ES-I3 (cell line): ENCODE data around the gene FOXO1.
"Not testable (repeated sequence)": the region's sequence is repeated elsewhere in the genome, so short reads cannot be mapped to it uniquely, and the experiment has no call there.

Source experiments
- H3K36me3 ChIP-seq: 2 replicates; pipeline ENCODE4 v1.6.1; 2013; ENCODE audit warnings: mild to moderate bottlenecking, low read length, control low read depth, moderate library complexity; ENCODE audit not compliant: insufficient read depth
- H3K4me1 ChIP-seq: 2 replicates; pipeline ENCODE4 v1.6.1; 2013; ENCODE audit warnings: mild to moderate bottlenecking, control low read depth, low read length; ENCODE audit not compliant: insufficient read depth
- H3K9ac ChIP-seq: 2 replicates; pipeline ENCODE4 v1.6.1; 2013; ENCODE audit warnings: low read depth, mild to moderate bottlenecking, low read length, moderate library complexity
- H3K9me3 ChIP-seq: 2 replicates; pipeline ENCODE4 v1.6.1; 2013; ENCODE audit warnings: mild to moderate bottlenecking, low read length, moderate library complexity; ENCODE audit not compliant: control insufficient read depth, insufficient read depth

The FOXO1 gene

DNA sequence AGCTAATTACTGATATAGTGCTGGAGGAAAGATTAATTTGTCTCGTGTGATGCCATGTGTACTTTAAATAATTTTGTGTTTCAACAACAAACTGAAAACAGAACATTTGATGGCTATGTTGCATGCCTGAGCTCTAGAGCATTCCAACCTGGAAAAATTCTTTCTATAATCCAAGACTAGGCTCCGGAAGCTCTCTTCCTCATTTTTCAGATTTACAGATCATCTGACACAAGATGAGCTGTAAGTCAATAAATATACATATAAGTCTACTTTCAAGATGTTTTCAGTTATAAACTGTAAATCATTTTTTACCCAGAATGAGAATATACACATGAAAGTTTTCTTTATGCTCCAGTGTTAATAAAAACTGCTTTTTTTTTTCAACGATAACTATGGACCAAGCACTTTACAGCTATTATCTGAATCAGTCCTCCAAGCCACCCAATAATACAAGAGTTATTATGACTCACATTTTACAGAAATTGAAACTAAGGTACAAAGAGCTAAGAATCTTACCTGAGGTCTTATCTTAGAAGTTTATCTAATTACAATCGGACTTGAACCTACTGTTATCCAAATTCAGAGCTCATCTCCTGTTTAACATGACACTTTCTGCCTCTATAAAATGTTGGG is 6.4 kb upstream of the FOXO1 start:
- Histone ChIP-seq H3K9ac (no peak overlapping the region), H3K36me3 (no peaks in the 10 kb centered on the region), H3K4me1 (peaks cover 42% of the 10 kb centered on the region), H3K9me3 (no peaks in the 10 kb centered on the region)

DNA sequence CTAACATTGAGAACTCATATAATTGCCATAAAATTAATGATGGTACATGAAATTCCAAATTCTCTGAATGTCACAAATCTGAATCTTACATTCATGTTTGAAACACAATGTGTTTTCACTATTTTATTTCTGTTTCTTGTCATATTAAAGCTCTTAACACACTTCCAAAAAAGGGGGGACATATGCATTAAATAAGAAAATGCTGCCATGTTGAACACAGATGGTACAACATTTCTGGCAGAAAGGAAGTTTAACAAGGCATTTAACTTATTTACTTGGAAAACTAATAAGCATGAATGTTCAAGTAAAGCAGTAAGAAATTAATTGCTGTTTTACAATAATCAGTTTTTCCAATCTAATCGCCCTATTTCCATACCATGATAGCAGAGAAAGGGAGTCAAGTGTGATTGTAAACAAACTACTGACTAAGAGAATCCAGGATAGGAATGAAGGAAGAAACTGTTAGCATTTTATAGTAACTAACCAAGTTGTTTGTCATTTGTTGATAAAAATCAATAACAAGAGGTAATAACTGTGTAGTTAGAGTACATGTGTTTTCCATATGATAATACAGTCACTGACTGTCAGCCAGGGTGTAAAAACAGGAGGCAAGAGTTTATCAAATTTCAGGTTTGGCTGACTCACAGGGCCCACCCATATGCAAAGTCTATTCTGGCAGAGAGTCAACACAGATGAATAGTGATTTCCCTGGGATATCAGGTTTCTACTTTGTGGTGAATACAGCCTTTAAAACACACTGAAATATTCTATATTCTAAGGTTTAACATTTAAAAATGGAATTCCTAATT is 5.7 kb upstream of the FOXO1 start:
- Histone ChIP-seq H3K36me3 (no peaks in the 10 kb centered on the region), H3K9ac (no peak overlapping the region), H3K9me3 (no peaks in the 10 kb centered on the region), H3K4me1 (peaks cover 45% of the 10 kb centered on the region)

DNA sequence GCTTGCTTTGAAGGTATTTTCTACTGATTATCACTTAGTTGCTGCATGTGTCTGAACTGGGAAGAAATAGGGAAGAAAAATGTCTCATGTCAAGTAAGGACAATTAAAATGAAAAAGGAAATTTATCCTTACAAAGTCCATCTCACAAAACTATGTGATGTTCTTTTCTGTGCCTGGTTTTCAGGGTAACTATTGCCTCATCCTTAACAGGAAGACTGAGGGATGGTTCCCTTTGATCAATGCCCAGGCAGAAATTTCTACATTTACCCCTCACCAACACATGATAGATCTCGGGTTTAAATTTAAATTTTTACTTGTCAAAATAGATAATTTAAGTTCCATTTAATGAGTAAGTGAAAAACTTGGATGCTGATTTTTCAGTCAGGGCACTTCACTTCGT is 3.9 kb upstream of the FOXO1 start:
- no peak overlapping the region for H3K9ac ChIP-seq
- no peaks in the 10 kb centered on the region for H3K36me3 ChIP-seq
- H3K4me1 ChIP-seq = peaks cover 45% of the 10 kb centered on the region
- H3K9me3 ChIP-seq = no peaks in the 10 kb centered on the region; the same call in 1 of the 2 replicates

DNA sequence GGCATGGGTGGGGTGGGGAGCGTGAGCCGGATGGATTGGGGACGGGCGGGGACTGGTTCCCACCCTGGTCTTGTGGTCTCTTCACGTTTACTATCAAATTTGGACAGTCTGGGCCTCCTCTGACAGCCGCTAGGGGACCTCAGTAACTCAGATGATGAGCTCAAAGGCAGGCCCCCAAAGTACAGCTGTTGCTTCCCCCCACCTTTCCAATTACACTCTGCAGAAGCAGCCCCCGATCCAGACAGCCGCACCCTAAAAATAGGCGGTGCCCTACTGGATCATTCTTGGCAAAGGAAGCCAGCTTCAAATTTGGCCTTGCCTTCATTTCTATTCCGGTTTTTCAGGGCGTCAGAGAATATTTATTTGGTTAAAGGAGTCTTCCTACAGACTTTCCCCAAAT is 1.9 kb upstream of the FOXO1 start:
- Histone ChIP-seq H3K9ac (no peak overlapping the region), H3K4me1 (peaks cover 33% of the 10 kb centered on the region), H3K9me3 (no peaks in the 10 kb centered on the region; the same call in 1 of the 2 replicates), H3K36me3 (no peaks in the 10 kb centered on the region)

DNA sequence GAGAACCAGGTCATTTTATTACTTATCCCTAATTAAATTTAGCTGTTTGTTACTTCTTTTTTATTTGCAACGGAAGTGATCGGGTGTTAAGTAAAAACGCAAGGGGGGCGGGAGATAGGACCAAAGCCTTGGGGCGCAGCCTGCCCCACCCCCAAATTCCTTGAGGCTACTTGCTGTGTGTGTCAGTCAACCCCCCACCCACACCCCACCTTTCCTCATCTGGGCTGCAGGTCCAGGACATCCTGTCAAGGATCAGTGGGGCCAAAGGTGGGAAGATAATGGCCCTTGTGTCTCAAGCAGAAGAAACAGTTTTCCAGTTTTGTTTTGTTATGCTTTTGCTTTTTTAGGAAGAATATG is 1.2 kb upstream of the FOXO1 start:
- H3K9me3 ChIP-seq = no peaks in the 10 kb centered on the region; the same call in 1 of the 2 replicates
- H3K9ac ChIP-seq = peak overlapping the region; percentile 59
- no peaks in the 10 kb centered on the region for H3K36me3 ChIP-seq
- peaks cover 30% of the 10 kb centered on the region for H3K4me1 ChIP-seq

DNA sequence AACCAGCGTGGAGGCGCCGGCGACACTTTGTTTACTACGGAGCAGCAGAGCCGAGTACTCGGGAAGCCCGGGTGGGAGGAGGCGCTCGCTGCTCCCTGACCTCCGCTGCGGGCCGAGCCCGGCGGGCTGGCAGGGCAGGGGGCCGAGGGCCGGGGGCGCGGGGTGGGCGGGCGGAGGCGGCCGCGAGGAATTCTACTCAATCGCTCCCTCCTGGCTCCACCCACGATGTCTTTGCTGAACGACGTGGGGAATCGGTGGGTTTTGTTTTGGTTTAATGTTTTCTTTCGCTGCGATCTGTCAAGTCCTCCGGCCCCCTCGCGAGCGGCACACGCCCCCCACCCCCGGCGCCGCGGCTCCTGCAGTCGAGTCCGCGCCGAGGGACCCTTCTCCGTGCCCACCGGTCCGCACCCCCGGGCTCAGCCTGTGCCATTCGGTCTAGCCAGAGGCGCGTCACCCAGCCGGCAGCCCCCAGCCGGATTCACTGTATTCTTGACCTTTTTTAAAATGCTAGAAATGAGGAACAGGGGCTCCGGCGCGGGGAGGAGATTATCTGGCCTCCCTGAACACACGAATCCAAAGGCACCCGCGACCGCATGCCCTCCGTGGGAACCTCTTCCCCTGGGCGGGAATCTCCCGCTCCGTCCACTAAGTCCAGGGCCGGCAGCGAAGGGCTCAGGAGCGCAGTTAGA is 636 bp upstream of the FOXO1 start:
- H3K36me3 ChIP-seq = no peaks in the 10 kb centered on the region
- no peaks in the 10 kb centered on the region; the same call in 1 of the 2 replicates for H3K9me3 ChIP-seq
- peaks cover 31% of the 10 kb centered on the region; the same call in 1 of the 2 replicates for H3K4me1 ChIP-seq
- peak overlapping the region; percentile 59 for H3K9ac ChIP-seq

DNA sequence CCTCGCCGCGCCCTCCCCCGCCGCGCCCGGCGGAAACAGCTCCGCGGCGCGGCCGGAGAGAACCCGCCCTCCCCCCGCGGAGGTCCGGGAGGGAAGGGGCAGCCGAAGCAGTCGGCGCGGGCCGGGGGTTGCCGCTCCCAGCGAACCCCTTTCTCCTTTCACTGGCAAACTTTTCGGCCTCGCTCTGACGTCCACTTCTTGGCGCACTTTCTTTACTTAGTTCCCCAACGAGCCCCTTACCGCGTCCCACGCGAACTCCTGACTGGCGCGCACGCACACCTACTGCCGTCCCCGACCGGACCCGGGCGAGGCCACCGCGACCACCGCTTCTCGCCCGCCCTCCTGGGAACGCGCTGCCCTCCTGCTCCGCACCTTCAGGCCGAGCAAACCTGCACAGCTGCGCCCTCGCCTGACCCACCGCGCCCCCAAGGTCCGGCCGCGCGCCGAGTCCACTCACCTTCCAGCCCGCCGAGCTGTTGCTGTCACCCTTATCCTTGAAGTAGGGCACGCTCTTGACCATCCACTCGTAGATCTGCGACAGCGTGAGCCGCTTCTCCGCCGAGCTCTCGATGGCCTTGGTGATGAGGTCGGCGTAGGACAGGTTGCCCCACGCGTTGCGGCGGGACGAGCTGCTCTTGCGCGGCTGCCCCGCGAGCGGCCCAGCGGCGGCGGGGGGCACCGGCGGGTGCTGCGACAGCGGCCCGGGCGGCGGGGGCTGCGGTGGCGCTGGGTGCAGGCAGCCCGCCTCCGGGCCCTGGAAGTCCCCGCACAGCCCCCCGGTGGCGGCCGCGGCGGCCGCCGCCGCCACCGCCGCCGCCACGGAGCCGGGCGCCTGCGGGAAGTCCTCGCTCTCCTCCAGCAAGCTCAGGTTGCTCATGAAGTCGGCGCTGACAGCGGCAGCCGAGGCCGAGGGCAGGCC is 1.1 kb downstream of the FOXO1 start:
- peaks cover 25% of the 10 kb centered on the region for H3K4me1 ChIP-seq
- H3K9me3 ChIP-seq = no peaks in the 10 kb centered on the region; the same call in 1 of the 2 replicates
- H3K36me3 ChIP-seq = no peaks in the 10 kb centered on the region
- peak overlapping the region; percentile 59 for H3K9ac ChIP-seq

DNA sequence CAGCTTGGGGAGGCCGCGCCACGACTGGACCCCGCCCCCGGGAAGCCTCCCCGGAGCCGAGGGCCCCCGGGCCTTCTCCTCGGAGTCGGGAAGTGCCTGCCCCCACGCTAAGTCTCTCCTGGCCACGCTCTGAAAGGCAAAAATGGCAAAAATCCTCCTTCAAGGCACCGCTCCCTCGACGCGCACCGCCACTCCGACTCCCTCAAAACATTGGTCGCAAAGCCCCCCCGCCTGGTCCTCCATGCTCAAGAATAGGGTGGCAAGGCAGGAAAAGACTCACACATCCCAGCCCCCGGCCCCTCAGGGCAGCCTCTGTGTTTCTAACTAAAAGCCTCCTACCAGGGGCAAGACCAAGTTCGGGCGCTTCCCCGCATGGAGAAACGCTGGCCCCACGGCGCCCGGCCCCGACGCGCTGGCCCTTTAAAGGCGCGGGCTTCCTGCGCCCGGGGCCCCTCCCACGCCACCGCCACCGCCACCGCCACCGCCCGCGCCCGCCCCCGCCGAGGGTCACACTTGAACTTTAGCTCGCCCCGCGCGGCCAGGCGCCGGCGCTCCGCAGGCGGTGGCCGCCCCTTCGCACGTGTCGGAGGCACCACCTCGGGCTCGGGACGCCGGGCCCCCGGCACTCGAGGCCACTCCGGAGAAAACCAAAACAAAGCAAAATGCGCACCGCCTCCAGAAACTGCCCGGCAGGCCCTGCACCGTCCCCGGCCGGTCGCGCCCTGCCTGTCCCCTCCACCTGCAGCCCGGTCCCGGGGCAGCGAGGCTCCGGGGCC is 1.9 kb downstream of the FOXO1 start:
- peak overlapping the region; percentile 59 for H3K9ac ChIP-seq
- peaks cover 31% of the 10 kb centered on the region for H3K4me1 ChIP-seq

DNA sequence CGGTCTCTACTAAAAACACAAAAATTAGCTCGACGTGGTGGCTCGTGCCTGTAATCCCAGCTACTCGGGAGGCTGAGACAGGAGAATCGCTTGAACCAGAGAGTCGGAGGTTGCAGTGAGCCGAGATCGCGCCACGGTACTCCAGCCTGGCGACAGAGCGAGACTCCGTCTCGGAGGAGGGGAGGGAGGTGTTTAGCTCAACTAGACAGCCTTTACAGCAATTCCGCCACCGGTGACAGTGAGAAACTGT is 2.4 kb downstream of the FOXO1 start:
- H3K9me3 ChIP-seq, H3K36me3 ChIP-seq: not testable (repeated sequence)
- peak overlapping the region; percentile 59 for H3K9ac ChIP-seq
- H3K4me1 ChIP-seq = peaks cover 34% of the 10 kb centered on the region

More for the DNA sequence above, 1.9 kb downstream of the FOXO1 start:
- Histone ChIP-seq H3K9me3 (no peaks in the 10 kb centered on the region; the same call in 1 of the 2 replicates), H3K36me3 (no peaks in the 10 kb centered on the region)

DNA sequence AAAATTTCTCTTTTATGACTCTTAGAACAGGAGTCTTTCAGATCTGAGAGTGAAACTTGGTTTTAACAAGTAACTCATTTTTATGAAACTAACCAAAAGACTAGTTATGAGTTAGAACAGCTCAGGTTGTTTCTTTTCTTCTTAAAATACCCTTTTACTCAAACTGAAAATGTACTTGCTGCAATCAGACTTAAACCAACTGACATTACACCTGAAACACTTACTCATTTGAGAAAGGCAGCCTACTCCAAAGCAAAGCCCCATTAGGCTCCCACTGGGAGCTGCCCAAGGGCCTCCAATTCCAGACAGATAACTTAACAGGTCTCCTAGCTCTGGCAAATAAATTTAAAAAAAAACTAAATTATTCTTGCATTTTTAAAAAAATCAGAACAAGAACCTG is 3.6 kb downstream of the FOXO1 start:
- Histone ChIP-seq H3K9me3 (no peaks in the 10 kb centered on the region; the same call in 1 of the 2 replicates), H3K36me3 (no peaks in the 10 kb centered on the region), H3K9ac (peak overlapping the region; percentile 14), H3K4me1 (peaks cover 34% of the 10 kb centered on the region)

DNA sequence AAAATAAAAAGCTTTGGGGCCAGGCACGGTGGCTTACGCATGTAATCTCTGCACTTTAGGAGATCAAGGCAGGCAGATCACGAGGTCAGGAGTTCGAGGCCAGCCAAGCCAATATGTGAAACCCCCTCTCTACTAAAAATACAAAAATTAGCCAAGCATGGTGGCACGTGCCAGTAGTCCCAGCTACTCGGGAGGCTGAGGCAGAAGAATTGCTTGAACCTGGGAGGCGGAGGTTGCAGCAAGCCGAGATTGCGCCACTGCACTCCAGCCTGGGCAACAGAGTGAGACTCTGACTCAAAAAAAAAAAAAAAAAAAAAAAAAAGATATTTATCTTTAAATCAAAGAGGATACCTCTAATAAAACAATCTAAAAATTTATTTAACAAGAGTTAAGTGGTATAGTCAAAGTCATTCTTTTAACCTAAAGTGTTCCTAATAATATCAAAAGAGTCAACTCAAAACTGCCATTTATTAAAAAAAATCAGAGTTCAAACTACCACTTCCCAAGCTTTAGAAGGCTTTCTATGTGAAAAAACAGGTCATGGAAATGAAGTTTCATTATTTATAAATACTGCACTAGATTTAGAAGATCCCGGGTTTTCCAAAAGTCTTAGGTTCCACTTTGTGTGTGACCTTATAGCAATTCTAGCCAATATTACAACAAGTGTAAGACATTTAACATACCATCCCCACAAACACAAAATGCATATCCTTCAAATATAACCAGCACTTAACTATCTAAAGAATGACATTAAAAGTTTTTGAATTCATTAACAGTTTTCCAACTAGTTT is 4.4 kb downstream of the FOXO1 start:
- H3K9ac ChIP-seq = no peak overlapping the region
- H3K36me3 ChIP-seq = no peaks in the 10 kb centered on the region
- H3K4me1 ChIP-seq = peaks cover 30% of the 10 kb centered on the region
- no peaks in the 10 kb centered on the region; the same call in 1 of the 2 replicates for H3K9me3 ChIP-seq

DNA sequence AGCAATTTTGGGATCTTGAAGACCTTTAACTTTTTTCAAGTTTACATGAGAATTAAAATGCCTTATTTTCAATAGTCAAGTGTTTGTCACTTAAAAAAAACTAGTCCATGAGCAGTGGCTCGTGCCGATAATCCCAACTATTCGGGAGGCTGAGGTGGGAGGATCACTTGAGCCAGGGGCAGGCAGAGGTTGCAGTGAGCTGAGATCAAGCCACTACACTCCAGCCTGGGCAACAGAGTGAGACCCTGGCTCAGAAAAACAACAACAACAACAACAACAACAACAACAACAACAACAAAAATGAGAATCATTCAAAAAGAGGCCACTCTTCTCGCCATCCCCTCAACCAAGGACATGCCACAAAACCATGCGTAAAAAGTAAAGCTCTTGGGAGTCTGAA is 5.7 kb downstream of the FOXO1 start:
- no peaks in the 10 kb centered on the region; the same call in 1 of the 2 replicates for H3K9me3 ChIP-seq
- H3K36me3 ChIP-seq = no peaks in the 10 kb centered on the region
- peaks cover 30% of the 10 kb centered on the region for H3K4me1 ChIP-seq
- no peak overlapping the region for H3K9ac ChIP-seq

DNA sequence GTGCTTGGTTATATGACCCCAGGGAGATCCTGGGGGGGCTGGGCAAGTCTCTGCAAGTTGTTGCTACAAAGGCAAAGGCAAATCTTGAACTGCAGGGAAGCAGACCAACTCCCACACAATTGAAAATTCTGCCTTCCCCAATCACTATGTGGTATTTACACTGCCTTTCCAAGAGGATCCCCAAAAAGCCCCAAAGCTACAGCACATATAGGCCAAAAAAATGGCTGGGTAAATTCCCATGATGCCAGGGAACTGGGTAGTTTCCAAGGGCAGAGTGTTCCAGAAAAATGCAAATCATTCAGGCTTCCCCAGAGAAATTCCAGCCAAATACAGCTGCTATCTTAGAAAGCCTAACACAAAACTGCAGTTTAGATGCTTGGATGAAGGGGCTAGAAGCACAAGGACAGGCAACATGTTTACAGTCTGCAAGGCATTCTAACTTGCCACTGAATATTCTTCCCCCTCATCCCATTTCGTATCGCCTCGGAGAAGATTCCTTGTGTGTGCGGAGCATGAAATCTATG is 6.2 kb downstream of the FOXO1 start:
- no peak overlapping the region for H3K9ac ChIP-seq
- peaks cover 30% of the 10 kb centered on the region for H3K4me1 ChIP-seq
- no peaks in the 10 kb centered on the region; the same call in 1 of the 2 replicates for H3K9me3 ChIP-seq
- no peaks in the 10 kb centered on the region for H3K36me3 ChIP-seq
